ENCODE measurements around the gene PRPSAP2.

- TF ChIP-seq CTCF (IDR thresholded peaks at IDR 0.05 in 8 of 11, conservative IDR thresholded peaks at IDR 0.05 in 3 of 11) (no peak), POLR2A (IDR thresholded peaks at IDR 0.05) (no peak)
These were observed 116.6 kb downstream of the PRPSAP2 start for GRCh38 chr17:18974407-18975149.

Data from spleen (tissue), 7 donors.